ENCODE results near the gene RPL29. TPM values are rescaled to one million over a fixed set of nuclear protein-coding genes. Genes with fewer than 3 reads are reported as not detected.
A peak's percentile ranks its signal among the peaks of the same experiment; 100 is the strongest.

RPL29 gene
- total and polyA plus RNA-seq, 4 donors: 617 to 2,218 (median 1,156) TPM

DNA sequence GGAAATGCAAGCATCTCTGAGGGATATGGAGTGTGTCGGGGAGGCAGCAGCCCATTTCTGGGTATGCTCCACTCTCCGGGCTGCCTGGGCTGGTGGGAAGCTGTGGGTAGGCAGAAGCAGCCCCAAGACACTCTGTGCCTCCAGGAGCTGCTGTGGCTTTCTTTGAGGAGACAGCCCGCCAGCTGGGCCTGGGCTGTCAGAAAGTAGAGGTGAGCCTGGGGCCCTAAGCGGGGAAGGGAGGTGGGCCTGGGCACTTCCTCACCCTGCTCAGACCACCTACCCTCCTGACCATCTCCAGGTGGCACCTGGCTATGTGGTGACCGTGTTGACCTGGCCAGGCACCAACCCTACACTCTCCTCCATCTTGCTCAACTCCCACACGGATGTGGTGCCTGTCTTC, 10.6 kb downstream of the RPL29 start:
- ATAC-seq (ENCODE audit: low FRiP score): no peak
- Histone ChIP-seq H3K27me3 (ENCODE audit: control insufficient read depth in 1 of 2, insufficient read depth in 2 of 2, low read length in 1 of 2) (no peaks in the 10 kb centered on the region), H3K36me3 (ENCODE audit: control insufficient read depth in 1 of 2, insufficient read depth in 2 of 2, low read length in 1 of 2) (no peaks in the 10 kb centered on the region), H3K4me3 (ENCODE audit: low read length in 2 of 2) (no peak overlapping the region), H3K9me3 (ENCODE audit: control insufficient read depth, low read length) (no peaks in the 10 kb centered on the region), H3K4me1 (ENCODE audit: control insufficient read depth in 1 of 2, insufficient read depth in 2 of 2, low read length in 2 of 2) (no peaks in the 10 kb centered on the region), H3K27ac (ENCODE audit: low read depth in 1 of 2, low read length in 2 of 2) (no peak overlapping the region)
- DNase-seq: no peak
- intact Hi-C loops (cut with DNase I): no loop called here
- 90 to 93% methylated on average over 6 of the region's 6 CpGs for WGBS, 2 donors

GRCh38 chr3:51984269-51984647, 11.4 kb downstream of the RPL29 start:
- DNase-seq: no peak
- no peak overlapping the region for H3K4me3 ChIP-seq (ENCODE audit: low read length in 2 of 2)
- H3K27me3 ChIP-seq (ENCODE audit: control insufficient read depth in 1 of 2, insufficient read depth in 2 of 2, low read length in 1 of 2): no peaks in the 10 kb centered on the region
- H3K27ac ChIP-seq (ENCODE audit: low read depth in 1 of 2, low read length in 2 of 2): peak overlapping the region in 1 of 2 donors; percentile 38
- no peaks in the 10 kb centered on the region for H3K4me1 ChIP-seq (ENCODE audit: control insufficient read depth in 1 of 2, insufficient read depth in 2 of 2, low read length in 2 of 2)
- H3K9me3 ChIP-seq (ENCODE audit: control insufficient read depth, low read length): no peaks in the 10 kb centered on the region
- no peaks in the 10 kb centered on the region for H3K36me3 ChIP-seq (ENCODE audit: control insufficient read depth in 1 of 2, insufficient read depth in 2 of 2, low read length in 1 of 2)
- intact Hi-C loops (cut with DNase I): no loop called here
- no peak for ATAC-seq (ENCODE audit: low FRiP score)

DNA sequence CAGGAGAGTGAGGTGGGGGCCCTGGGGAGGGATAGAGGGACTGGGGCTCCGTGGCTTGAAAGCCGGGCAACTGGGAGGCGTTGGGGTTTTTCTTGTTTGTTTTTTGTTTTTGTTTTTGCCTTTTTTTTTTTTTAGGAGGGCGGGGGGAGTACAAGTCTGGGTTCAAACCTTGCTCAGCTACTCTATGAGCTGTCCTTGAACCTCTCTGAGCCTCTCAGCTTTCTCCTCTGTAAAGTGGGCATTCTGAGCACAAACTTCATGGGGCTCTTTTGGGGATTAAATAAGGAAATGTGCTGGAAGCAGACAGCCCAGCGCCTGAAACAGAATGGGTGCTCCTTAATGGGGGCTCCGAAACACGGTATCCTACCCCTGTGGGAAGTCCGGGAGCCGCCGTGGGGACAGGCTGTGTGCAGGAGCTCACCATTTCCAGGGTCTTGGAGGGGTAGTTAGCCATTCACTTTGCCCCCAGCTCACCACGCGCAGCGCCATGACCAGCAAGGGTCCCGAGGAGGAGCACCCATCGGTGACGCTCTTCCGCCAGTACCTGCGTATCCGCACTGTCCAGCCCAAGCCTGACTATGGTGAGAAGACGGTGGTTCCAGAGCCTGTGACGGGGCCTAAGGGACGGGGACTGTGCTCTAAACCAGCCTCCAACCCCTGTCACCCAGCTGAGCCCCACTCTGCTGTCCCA, 12.0 kb downstream of the RPL29 start:
- no peak for ATAC-seq (ENCODE audit: low FRiP score)

DNA sequence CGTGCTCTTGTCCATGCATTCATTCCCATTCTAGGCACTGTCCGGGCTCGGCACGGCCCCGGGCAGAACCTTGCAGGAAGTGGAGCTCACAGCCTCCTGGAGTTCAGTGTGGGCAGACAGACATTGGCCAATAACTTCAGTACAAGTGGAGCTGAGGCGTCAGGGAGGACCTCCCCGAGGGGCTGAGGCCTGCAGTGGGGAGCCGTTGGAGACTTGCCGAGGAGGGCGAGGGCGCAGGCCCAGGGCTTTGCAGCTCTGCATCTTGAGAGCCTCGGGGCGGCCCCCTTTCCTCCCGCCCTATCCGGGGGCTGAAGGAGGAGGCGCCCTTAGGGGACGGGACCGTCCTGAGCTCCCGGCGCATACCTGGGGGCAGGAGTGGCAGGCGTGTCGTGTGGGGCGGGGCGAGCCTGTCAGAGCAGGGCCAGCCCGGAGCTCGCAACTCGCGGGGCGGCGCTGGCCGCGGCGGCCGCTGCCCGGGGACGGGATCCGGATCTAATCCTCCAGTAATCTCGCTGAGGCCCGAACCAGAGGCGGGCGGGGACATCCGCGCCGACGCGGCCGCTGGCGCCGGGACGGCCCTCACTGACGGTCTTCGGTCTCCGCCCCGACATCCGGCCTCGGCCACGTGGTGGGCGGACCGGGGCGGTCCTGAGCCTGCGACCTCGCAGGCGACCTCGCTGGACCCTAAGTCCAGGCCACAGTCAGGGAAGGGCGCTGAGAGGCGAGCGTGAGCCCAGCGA, 12.7 kb downstream of the RPL29 start, which contains the start of gene ACY1:
Gene ACY1, plus strand, starts transcription at position 698 of the 740 bp plus-strand sequence. CDS start 530 bp downstream, outside the sequence.
- Histone ChIP-seq H3K4me1 (ENCODE audit: control insufficient read depth in 1 of 2, insufficient read depth in 2 of 2, low read length in 2 of 2) (no peaks in the 10 kb centered on the region), H3K4me3 (ENCODE audit: low read length in 2 of 2) (peak within 1 kb of the TSS; percentile 15 to 40), H3K9me3 (ENCODE audit: control insufficient read depth, low read length) (no peaks in the 10 kb centered on the region), H3K27me3 (ENCODE audit: control insufficient read depth in 1 of 2, insufficient read depth in 2 of 2, low read length in 1 of 2) (no peaks in the 10 kb centered on the region), H3K36me3 (ENCODE audit: control insufficient read depth in 1 of 2, insufficient read depth in 2 of 2, low read length in 1 of 2) (no peaks in the 10 kb centered on the region), H3K27ac (ENCODE audit: low read depth in 1 of 2, low read length in 2 of 2) (peak within 1 kb of the TSS; percentile 71 to 83)
- 0% methylated on average over 57 to 68 of the region's 68 CpGs for whole genome bisulfite sequencing, 2 donors
- intact Hi-C loops (cut with DNase I): no loop called here
- DNase-seq (peak; percentile 93 to 96), ATAC-seq (ENCODE audit: low FRiP score) (peak; percentile 94)

More for the DNA sequence above, 12.0 kb downstream of the RPL29 start:
- intact Hi-C loops (cut with DNase I): no loop called here
- Histone ChIP-seq H3K27ac (ENCODE audit: low read depth in 1 of 2, low read length in 2 of 2) (peak overlapping the region; percentile 71 to 83), H3K4me1 (ENCODE audit: control insufficient read depth in 1 of 2, insufficient read depth in 2 of 2, low read length in 2 of 2) (no peaks in the 10 kb centered on the region), H3K9me3 (ENCODE audit: control insufficient read depth, low read length) (no peaks in the 10 kb centered on the region), H3K27me3 (ENCODE audit: control insufficient read depth in 1 of 2, insufficient read depth in 2 of 2, low read length in 1 of 2) (no peaks in the 10 kb centered on the region), H3K4me3 (ENCODE audit: low read length in 2 of 2) (no peak overlapping the region), H3K36me3 (ENCODE audit: control insufficient read depth in 1 of 2, insufficient read depth in 2 of 2, low read length in 1 of 2) (no peaks in the 10 kb centered on the region)
- no peak for DNase-seq
- WGBS, 2 donors: 74% methylated on average over 22 of the region's 22 CpGs

GRCh38 chr3:51982352-51982837, 13.3 kb downstream of the RPL29 start:
- ATAC-seq (ENCODE audit: low FRiP score): peak; percentile 4
- DNase-seq: no peak
- peak overlapping the region; percentile 71 to 83 for H3K27ac ChIP-seq (ENCODE audit: low read depth in 1 of 2, low read length in 2 of 2)
- 14 to 19% methylated on average over 4 of the region's 4 CpGs for WGBS, 2 donors
- no peaks in the 10 kb centered on the region for H3K4me1 ChIP-seq (ENCODE audit: control insufficient read depth in 1 of 2, insufficient read depth in 2 of 2, low read length in 2 of 2)
- no peaks in the 10 kb centered on the region for H3K27me3 ChIP-seq (ENCODE audit: control insufficient read depth in 1 of 2, insufficient read depth in 2 of 2, low read length in 1 of 2)
- no peaks in the 10 kb centered on the region for H3K36me3 ChIP-seq (ENCODE audit: control insufficient read depth in 1 of 2, insufficient read depth in 2 of 2, low read length in 1 of 2)
- H3K4me3 ChIP-seq (ENCODE audit: low read length in 2 of 2): peak overlapping the region in 1 of 2 donors; percentile 40
- H3K9me3 ChIP-seq (ENCODE audit: control insufficient read depth, low read length): no peaks in the 10 kb centered on the region
- intact Hi-C loops (cut with DNase I): no loop called here

- Histone ChIP-seq H3K9me3 (ENCODE audit: control insufficient read depth, low read length) (no peaks in the 10 kb centered on the region), H3K36me3 (ENCODE audit: control insufficient read depth in 1 of 2, insufficient read depth in 2 of 2, low read length in 1 of 2) (no peaks in the 10 kb centered on the region), H3K4me3 (ENCODE audit: low read length in 2 of 2) (no peak overlapping the region), H3K4me1 (ENCODE audit: control insufficient read depth in 1 of 2, insufficient read depth in 2 of 2, low read length in 2 of 2) (no peaks in the 10 kb centered on the region), H3K27me3 (ENCODE audit: control insufficient read depth in 1 of 2, insufficient read depth in 2 of 2, low read length in 1 of 2) (no peaks in the 10 kb centered on the region), H3K27ac (ENCODE audit: low read depth in 1 of 2, low read length in 2 of 2) (no peak overlapping the region)
- DNase-seq (no peak), ATAC-seq (ENCODE audit: low FRiP score) (no peak)
- 98% methylated on average over 10 of the region's 10 CpGs for WGBS, 2 donors
- intact Hi-C loops (cut with DNase I): no loop called here
Observed at GRCh38 chr3:51980253-51980652, 15.4 kb downstream of the RPL29 start.

DNA sequence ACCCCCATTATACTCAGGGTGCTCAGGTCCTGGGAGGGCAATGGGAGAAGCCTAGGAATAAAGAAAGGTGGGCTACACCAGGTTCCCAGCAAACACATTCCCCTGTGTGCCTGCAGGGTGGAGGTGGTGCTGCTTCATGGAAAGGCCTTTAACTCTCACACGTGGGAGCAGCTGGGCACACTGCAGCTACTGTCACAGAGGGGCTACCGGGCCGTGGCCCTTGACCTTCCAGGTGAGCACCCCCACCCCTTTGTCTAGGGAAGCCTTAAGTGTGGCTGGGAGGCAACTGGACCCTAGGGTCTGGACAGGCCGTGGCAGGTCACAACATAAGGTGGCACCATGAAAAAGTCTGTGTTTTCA, 17.6 kb downstream of the RPL29 start:
- intact Hi-C loops (cut with DNase I): no loop called here

GRCh38 chr3:51977446-51978142, 18.1 kb downstream of the RPL29 start:
- intact Hi-C loops (cut with DNase I): no loop called here
- Histone ChIP-seq H3K4me3 (ENCODE audit: low read length in 2 of 2) (no peak overlapping the region), H3K27ac (ENCODE audit: low read depth in 1 of 2, low read length in 2 of 2) (no peak overlapping the region), H3K27me3 (ENCODE audit: control insufficient read depth in 1 of 2, insufficient read depth in 2 of 2, low read length in 1 of 2) (no peaks in the 10 kb centered on the region), H3K4me1 (ENCODE audit: control insufficient read depth in 1 of 2, insufficient read depth in 2 of 2, low read length in 2 of 2) (no peaks in the 10 kb centered on the region), H3K9me3 (ENCODE audit: control insufficient read depth, low read length) (no peaks in the 10 kb centered on the region), H3K36me3 (ENCODE audit: control insufficient read depth in 1 of 2, insufficient read depth in 2 of 2, low read length in 1 of 2) (no peaks in the 10 kb centered on the region)
- no peak for DNase-seq
- 88 to 89% methylated on average over 9 of the region's 9 CpGs for WGBS, 2 donors
- no peak for ATAC-seq (ENCODE audit: low FRiP score)

More for the DNA sequence above, 17.6 kb downstream of the RPL29 start:
- H3K4me1 ChIP-seq (ENCODE audit: control insufficient read depth in 1 of 2, insufficient read depth in 2 of 2, low read length in 2 of 2): no peaks in the 10 kb centered on the region
- no peaks in the 10 kb centered on the region for H3K36me3 ChIP-seq (ENCODE audit: control insufficient read depth in 1 of 2, insufficient read depth in 2 of 2, low read length in 1 of 2)
- ATAC-seq (ENCODE audit: low FRiP score) (no peak), DNase-seq (no peak)
- no peaks in the 10 kb centered on the region for H3K9me3 ChIP-seq (ENCODE audit: control insufficient read depth, low read length)
- no peak overlapping the region for H3K4me3 ChIP-seq (ENCODE audit: low read length in 2 of 2)
- no peaks in the 10 kb centered on the region for H3K27me3 ChIP-seq (ENCODE audit: control insufficient read depth in 1 of 2, insufficient read depth in 2 of 2, low read length in 1 of 2)
- no peak overlapping the region for H3K27ac ChIP-seq (ENCODE audit: low read depth in 1 of 2, low read length in 2 of 2)
- WGBS, 2 donors: 76 to 81% methylated on average over 4 of the region's 4 CpGs

All from aorta (tissue), 5 donors.